Omental fat pad (tissue), 4 donors: ENCODE data around the gene JAK3. TPM values are rescaled to one million over a fixed set of nuclear protein-coding genes. Genes with fewer than 3 reads are reported as not detected.

Experiments
- ATAC-seq: fragments of 150-250 bp; one replicate; pipeline ENCODE4 v1.9.1; 2016; ENCODE audit warnings: mild to moderate bottlenecking, moderate library complexity; ENCODE audit not compliant: low FRiP score
- DNase-seq: peaks from one replicate; pipeline ENCODE4 v3.0.0-alpha.2; 2019; ENCODE audit warnings: low spot score
- CTCF ChIP-seq, 3 donors: fragments of 450-650 bp; IDR thresholded peaks; one replicate each; pipeline ENCODE4 v1.5.1; 2016 to 2017; ENCODE audit warnings: antibody characterized with exemption in 3 of 3, mild to moderate bottlenecking in 3 of 3, moderate library complexity in 2 of 3
- total RNA-seq, 4 donors: library from RNA; depleted of rRNA; stranded (reverse); fragments of >200 nt; gene quantifications; one replicate each; pipeline ENCODE4 v1.1.0, GENCODE V29; 2016

The JAK3 gene
- total RNA-seq, 4 donors from 2014 or later = 2.3 to 25.1 (median 13.4) TPM

- DNase-seq (no peak), ATAC-seq (no peak)
- no peak for TF ChIP-seq CTCF (IDR thresholded peaks at IDR 0.05)
These were observed 4.4 kb downstream of the JAK3 start for GRCh38 chr19:17843292-17843827.

GRCh38 chr19:17842663-17843291, 5.0 kb downstream of the JAK3 start:
- DNase-seq = no peak
- no peak for ATAC-seq
- no peak for TF ChIP-seq CTCF (IDR thresholded peaks at IDR 0.05)

GRCh38 chr19:17841810-17842662, 5.7 kb downstream of the JAK3 start:
- DNase-seq = no peak
- TF ChIP-seq CTCF (IDR thresholded peaks at IDR 0.05) = no peak
- peak; percentile 63 for ATAC-seq

DNA sequence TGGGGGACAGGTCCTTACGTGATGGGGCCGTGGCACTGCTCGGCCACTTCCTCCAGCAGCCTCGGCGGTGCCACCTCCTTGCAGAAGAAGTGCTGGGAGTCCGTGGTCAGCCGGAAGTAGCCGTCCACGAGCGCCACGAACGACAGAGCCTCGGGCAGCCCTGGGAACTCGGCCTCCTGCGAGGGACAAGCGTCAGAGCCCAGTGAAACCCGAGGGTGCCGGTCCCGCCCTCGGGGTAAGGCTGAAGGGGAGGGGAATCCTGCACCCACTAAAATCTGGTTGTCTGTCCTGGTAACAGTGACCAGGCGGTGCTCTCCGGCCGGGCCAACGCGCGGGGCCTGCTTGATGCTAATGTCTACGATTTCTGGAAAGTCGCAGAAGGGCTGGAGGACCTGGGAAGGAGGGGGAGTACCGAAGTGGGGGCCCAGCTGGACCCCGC, 6.4 kb downstream of the JAK3 start:
- ATAC-seq = no peak
- no peak for DNase-seq
- no peak for TF ChIP-seq CTCF (IDR thresholded peaks at IDR 0.05)

DNA sequence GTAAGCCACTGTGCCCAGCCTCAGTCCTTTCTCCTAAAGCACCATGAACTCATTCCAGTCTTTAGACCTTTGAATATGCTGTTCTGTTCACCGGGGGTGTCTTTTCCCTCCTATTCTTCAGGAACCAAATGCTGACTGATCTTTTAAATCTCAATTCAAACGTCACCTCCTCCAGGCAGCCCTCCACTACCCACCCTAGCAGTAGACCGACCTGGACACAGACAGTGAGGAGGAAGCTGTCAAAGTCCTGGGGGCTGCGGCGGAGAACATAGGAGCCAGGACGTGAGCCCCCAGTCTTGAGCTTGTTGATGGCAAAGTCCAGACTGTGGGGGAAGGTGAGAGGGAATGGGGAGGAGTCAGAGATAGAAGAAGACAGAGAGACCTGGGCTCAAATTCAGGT, 7.8 kb downstream of the JAK3 start:
- no peak for DNase-seq
- no peak for ATAC-seq
- TF ChIP-seq CTCF (IDR thresholded peaks at IDR 0.05) = no peak

GRCh38 chr19:17837972-17838371, 9.8 kb downstream of the JAK3 start:
- TF ChIP-seq CTCF (IDR thresholded peaks at IDR 0.05) = no peak
- ATAC-seq (no peak), DNase-seq (no peak)
